H9 (cell line): ENCODE results near the gene CALHM5. TPM values are rescaled to one million over a fixed set of nuclear protein-coding genes. Genes with fewer than 3 reads are reported as not detected.

Source experiments
- DNase-seq: peaks from one replicate; pipeline ENCODE4 v3.0.0-alpha.2; 2017
- H2AFZ ChIP-seq: one replicate; pipeline ENCODE4 v1.6.1; 2013; ENCODE audit warnings: mild to moderate bottlenecking, low read length, control low read depth, moderate library complexity
- H2AK5ac ChIP-seq: 2 replicates; pipeline ENCODE4 v1.6.1; 2013; ENCODE audit warnings: low read length, control low read depth, mixed read lengths; ENCODE audit not compliant: insufficient read length
- H2BK120ac ChIP-seq: one replicate; pipeline ENCODE4 v1.6.1; 2013; ENCODE audit warnings: low read depth, mild to moderate bottlenecking, low read length, control low read depth, inconsistent platforms; ENCODE audit not compliant: poor library complexity, severe bottlenecking
- H2BK12ac ChIP-seq: 2 replicates; pipeline ENCODE4 v1.6.1; 2013; ENCODE audit warnings: low read length, control low read depth, mixed read lengths, low read depth; ENCODE audit not compliant: insufficient read length
- H2BK15ac ChIP-seq: 2 replicates; pipeline ENCODE4 v1.6.1; 2013; ENCODE audit warnings: low read depth, low read length, control low read depth
- H2BK20ac ChIP-seq: one replicate; pipeline ENCODE4 v1.6.1; 2013; ENCODE audit warnings: low read depth, mild to moderate bottlenecking, low read length, control low read depth, inconsistent platforms; ENCODE audit not compliant: poor library complexity, severe bottlenecking
- H2BK5ac ChIP-seq: 2 replicates; pipeline ENCODE4 v1.6.1; 2013; ENCODE audit warnings: low read length, control low read depth, mixed read lengths; ENCODE audit not compliant: insufficient read length
- H3K14ac ChIP-seq: 2 replicates; pipeline ENCODE4 v1.6.1; 2013; ENCODE audit warnings: low read length, control low read depth; ENCODE audit not compliant: insufficient read depth
- H3K18ac ChIP-seq: 2 replicates; pipeline ENCODE4 v1.6.1; 2013; ENCODE audit warnings: low read depth, mild to moderate bottlenecking, mixed read lengths, low read length, control low read depth; ENCODE audit not compliant: insufficient read length
- H3K23ac ChIP-seq: 2 replicates; pipeline ENCODE4 v1.6.1; 2013; ENCODE audit warnings: low read length, control low read depth, mixed read lengths, low read depth; ENCODE audit not compliant: insufficient read length
- H3K23me2 ChIP-seq: 2 replicates; pipeline ENCODE4 v1.6.1; 2013; ENCODE audit warnings: low read depth, mild to moderate bottlenecking, mixed read lengths, low read length, control low read depth; ENCODE audit not compliant: insufficient read length, poor library complexity, severe bottlenecking
- H3K27ac ChIP-seq: 2 replicates; pipeline ENCODE4 v1.5.1; 2013; ENCODE audit warnings: low read length, control low read depth, mixed read lengths, low read depth; ENCODE audit not compliant: insufficient read length
- H3K27me3 ChIP-seq: 2 replicates; pipeline ENCODE4 v1.6.1; 2013; ENCODE audit warnings: low read length, control low read depth, inconsistent platforms; ENCODE audit not compliant: insufficient read depth
- H3K4ac ChIP-seq: 2 replicates; pipeline ENCODE4 v1.6.1; 2013; ENCODE audit warnings: low read depth, mild to moderate bottlenecking, control low read depth, inconsistent platforms, low read length, moderate library complexity
- H3K4me1 ChIP-seq: 2 replicates; pipeline ENCODE4 v1.6.1; 2013; ENCODE audit warnings: low read length, control low read depth, inconsistent platforms; ENCODE audit not compliant: insufficient read depth
- H3K4me2 ChIP-seq: 2 replicates; pipeline ENCODE4 v1.6.1; 2013; ENCODE audit warnings: low read length, control low read depth, mixed read lengths; ENCODE audit not compliant: insufficient read length, insufficient read depth
- H3K56ac ChIP-seq: 2 replicates; pipeline ENCODE4 v1.6.1; 2013; ENCODE audit warnings: low read depth, mild to moderate bottlenecking, mixed read lengths, low read length, control low read depth; ENCODE audit not compliant: insufficient read length
- H3K79me1 ChIP-seq: 2 replicates; pipeline ENCODE4 v1.6.1; 2013; ENCODE audit warnings: low read depth, mild to moderate bottlenecking, moderate library complexity, low read length, control low read depth, inconsistent platforms; ENCODE audit not compliant: insufficient read depth, poor library complexity, severe bottlenecking
- H3K79me2 ChIP-seq: 2 replicates; pipeline ENCODE4 v1.6.1; 2013; ENCODE audit warnings: low read length, control low read depth, inconsistent platforms; ENCODE audit not compliant: insufficient read depth
- H3K9ac ChIP-seq: 2 replicates; pipeline ENCODE4 v1.6.1; 2013; ENCODE audit warnings: low read length, control low read depth, mixed read lengths; ENCODE audit not compliant: insufficient read length; ENCODE audit errors: extremely low read depth
- H3K9me3 ChIP-seq: one replicate; pipeline ENCODE4 v1.6.1; 2013; ENCODE audit warnings: low read depth, low read length, inconsistent platforms; ENCODE audit not compliant: control insufficient read depth
- H3T11ph ChIP-seq: one replicate; pipeline ENCODE4 v1.6.1; 2013; ENCODE audit warnings: mild to moderate bottlenecking, low read length, control low read depth, inconsistent platforms
- H4K20me1 ChIP-seq: one replicate; pipeline ENCODE4 v1.6.1; 2013; ENCODE audit not compliant: control insufficient read depth, insufficient read length, insufficient read depth
- H4K5ac ChIP-seq: 2 replicates; pipeline ENCODE4 v1.6.1; 2013; ENCODE audit warnings: low read depth, mild to moderate bottlenecking, mixed read lengths, low read length, control low read depth; ENCODE audit not compliant: insufficient read length
- H4K8ac ChIP-seq: replicated peaks from 2 replicates; pipeline ENCODE4 v1.6.1; 2013; ENCODE audit warnings: low read length, control low read depth, mixed read lengths, low read depth; ENCODE audit not compliant: insufficient read length
- H4K91ac ChIP-seq: 2 replicates; pipeline ENCODE4 v1.6.1; 2013; ENCODE audit warnings: low read depth, mild to moderate bottlenecking, moderate library complexity, mixed read lengths, low read length, control low read depth; ENCODE audit not compliant: insufficient read length
- H3K27ac Mint-ChIP-seq, 3 experiments: 2 replicates in 2 of 3; 3 replicates in 1 of 3; pipeline ENCODE4 v1.8.0; 2020 to 2021; ENCODE audit warnings: mixed read lengths in 3 of 3, mild to moderate bottlenecking in 1 of 3, moderate library complexity in 1 of 3
- H3K27me3 Mint-ChIP-seq: 2 replicates; pipeline ENCODE4 v1.8.0; 2021; ENCODE audit warnings: low read depth, mild to moderate bottlenecking, moderate library complexity, mixed read lengths
- H3K36me3 Mint-ChIP-seq, 3 experiments: 2 replicates in 2 of 3; 3 replicates in 1 of 3; pipeline ENCODE4 v1.8.0; 2020 to 2021; ENCODE audit warnings: low read depth in 3 of 3, mixed read lengths in 3 of 3; ENCODE audit not compliant: insufficient read depth in 1 of 3
- H3K4me1 Mint-ChIP-seq, 2 experiments: 2 replicates each; pipeline ENCODE4 v1.8.0; 2020; ENCODE audit warnings: mixed read lengths in 2 of 2
- H3K4me3 Mint-ChIP-seq, 2 experiments: 2 replicates in 1 of 2; 3 replicates in 1 of 2; pipeline ENCODE4 v1.8.0; 2020 to 2021; ENCODE audit warnings: mild to moderate bottlenecking in 2 of 2, mixed read lengths in 2 of 2, moderate library complexity in 1 of 2
- H3K9me3 Mint-ChIP-seq, 2 experiments: 2 replicates in 1 of 2; 3 replicates in 1 of 2; pipeline ENCODE4 v1.8.0; 2020; ENCODE audit warnings: mild to moderate bottlenecking in 2 of 2, mixed read lengths in 2 of 2, moderate library complexity in 1 of 2
- CTCF ChIP-seq: fragments of 200-600 bp; sonication (generic); conservative IDR thresholded peaks from 3 replicates; pipeline ENCODE4 v1.8.0; 2021; ENCODE audit warnings: antibody characterized with exemption, mild to moderate bottlenecking
- total RNA-seq: library from RNA; stranded (reverse); gene quantifications from 2 replicates; pipeline ENCODE4 v1.2.1, GENCODE V29; 2021

The CALHM5 gene
- total RNA-seq, 1 experiment from 2014 or later, result 0.09 TPM

- no peak for TF ChIP-seq CTCF
- Histone ChIP-seq H4K91ac (no peak overlapping the region), H2BK120ac (no peak overlapping the region), H3K9ac (no peak overlapping the region), H4K8ac (no peak overlapping the region), H2BK12ac (no peak overlapping the region), H2BK20ac (no peak overlapping the region), H2AFZ (no peak overlapping the region), H3K14ac (no peak overlapping the region), H3K27ac (no peak overlapping the region), H2BK5ac (no peak overlapping the region), H3K27me3 (no peaks in the 10 kb centered on the region), H2AK5ac (no peak overlapping the region), H3K23ac (no peak overlapping the region), H3T11ph (no peak overlapping the region), H3K4ac (no peak overlapping the region), H3K79me2 (no peaks in the 10 kb centered on the region), H3K18ac (no peak overlapping the region), H4K5ac (no peak overlapping the region), H3K23me2 (no peaks in the 10 kb centered on the region), H3K4me1 (no peaks in the 10 kb centered on the region), H3K4me2 (no peak overlapping the region), H3K9me3 (no peaks in the 10 kb centered on the region), H4K20me1 (no peaks in the 10 kb centered on the region), H3K79me1 (no peaks in the 10 kb centered on the region), H2BK15ac (no peak overlapping the region), H3K56ac (no peak overlapping the region)
- DNase-seq, result no peak
- Mint-ChIP-seq H3K36me3 (no peaks in the 10 kb centered on the region), H3K27me3 (no peaks in the 10 kb centered on the region), H3K9me3 (no peaks in the 10 kb centered on the region), H3K4me3 (no peak overlapping the region), H3K27ac (no peak overlapping the region), H3K4me1 (peaks cover 4 to 6% of the 10 kb centered on the region in 2 experiments; a peak in 3 of 4 replicates)
Observed at GRCh38 chr6:116542426-116542825, 31.0 kb downstream of the CALHM5 start.
